Rectal smooth muscle tissue (tissue), 1 donor: ENCODE data around the gene ATP2B3.

Experiments
- H3K27ac ChIP-seq: one replicate; pipeline ENCODE4 v1.7.0; 2013; ENCODE audit warnings: low read depth, low read length, inconsistent platforms
- H3K27me3 ChIP-seq: one replicate; pipeline ENCODE4 v1.7.0; 2013; ENCODE audit warnings: low read length; ENCODE audit not compliant: control insufficient read depth, insufficient read depth
- H3K36me3 ChIP-seq: one replicate; pipeline ENCODE4 v1.7.0; 2013; ENCODE audit warnings: low read length; ENCODE audit not compliant: control insufficient read depth, insufficient read depth
- H3K4me1 ChIP-seq: one replicate; pipeline ENCODE4 v1.7.0; 2013; ENCODE audit warnings: low read length; ENCODE audit not compliant: control insufficient read depth, insufficient read depth
- H3K4me3 ChIP-seq: one replicate; pipeline ENCODE4 v1.7.0; 2013; ENCODE audit warnings: low read length
- H3K9ac ChIP-seq: one replicate; pipeline ENCODE4 v1.7.0; 2013; ENCODE audit warnings: low read length

Gene ATP2B3

GRCh38 chrX:153572601-153573000 lies 55.2 kb downstream of the ATP2B3 start:
- H3K9ac ChIP-seq: no peak overlapping the region
- no peaks in the 10 kb centered on the region for H3K36me3 ChIP-seq
- H3K4me3 ChIP-seq: no peak overlapping the region
- no peaks in the 10 kb centered on the region for H3K4me1 ChIP-seq
- H3K27me3 ChIP-seq: peaks cover 17% of the 10 kb centered on the region
- no peak overlapping the region for H3K27ac ChIP-seq

GRCh38 chrX:153573984-153574383 lies 56.5 kb downstream of the ATP2B3 start:
- H3K4me1 ChIP-seq: no peaks in the 10 kb centered on the region
- H3K4me3 ChIP-seq: no peak overlapping the region
- H3K9ac ChIP-seq: no peak overlapping the region
- H3K27me3 ChIP-seq: peaks cover 15% of the 10 kb centered on the region
- H3K27ac ChIP-seq: no peak overlapping the region
- H3K36me3 ChIP-seq: no peaks in the 10 kb centered on the region

- no peak overlapping the region for H3K9ac ChIP-seq
- H3K27me3 ChIP-seq: peaks cover 13% of the 10 kb centered on the region
- no peak overlapping the region for H3K27ac ChIP-seq
- no peak overlapping the region for H3K4me3 ChIP-seq
- H3K36me3 ChIP-seq: no peaks in the 10 kb centered on the region
- H3K4me1 ChIP-seq: no peaks in the 10 kb centered on the region
Measured at GRCh38 chrX:153576239-153576870, 58.9 kb downstream of the ATP2B3 start.

GRCh38 chrX:153576961-153577360 lies 59.5 kb downstream of the ATP2B3 start:
- Histone ChIP-seq H3K27me3 (peaks cover 13% of the 10 kb centered on the region), H3K4me1 (no peaks in the 10 kb centered on the region), H3K4me3 (no peak overlapping the region), H3K27ac (no peak overlapping the region), H3K9ac (no peak overlapping the region), H3K36me3 (no peaks in the 10 kb centered on the region)

GRCh38 chrX:153578200-153578835 lies 60.9 kb downstream of the ATP2B3 start:
- H3K9ac ChIP-seq: no peak overlapping the region
- H3K27ac ChIP-seq: no peak overlapping the region
- H3K27me3 ChIP-seq: peaks cover 10% of the 10 kb centered on the region
- no peaks in the 10 kb centered on the region for H3K36me3 ChIP-seq
- H3K4me1 ChIP-seq: no peaks in the 10 kb centered on the region
- H3K4me3 ChIP-seq: no peak overlapping the region

- H3K27me3 ChIP-seq: peaks cover 10% of the 10 kb centered on the region
- no peak overlapping the region for H3K4me3 ChIP-seq
- no peaks in the 10 kb centered on the region for H3K4me1 ChIP-seq
- no peak overlapping the region for H3K27ac ChIP-seq
- no peaks in the 10 kb centered on the region for H3K36me3 ChIP-seq
- H3K9ac ChIP-seq: no peak overlapping the region
Measured at GRCh38 chrX:153578889-153579288, 61.4 kb downstream of the ATP2B3 start.

- H3K27me3 ChIP-seq: peaks cover 7% of the 10 kb centered on the region
- H3K4me1 ChIP-seq: no peaks in the 10 kb centered on the region
- no peak overlapping the region for H3K4me3 ChIP-seq
- H3K36me3 ChIP-seq: no peaks in the 10 kb centered on the region
- H3K27ac ChIP-seq: no peak overlapping the region
- H3K9ac ChIP-seq: no peak overlapping the region
Measured at GRCh38 chrX:153580700-153581386, 63.4 kb downstream of the ATP2B3 start.

GRCh38 chrX:153582896-153583295 lies 65.5 kb downstream of the ATP2B3 start:
- H3K4me3 ChIP-seq: no peak overlapping the region
- no peaks in the 10 kb centered on the region for H3K4me1 ChIP-seq
- peaks cover 6% of the 10 kb centered on the region for H3K36me3 ChIP-seq
- H3K27me3 ChIP-seq: no peaks in the 10 kb centered on the region
- no peak overlapping the region for H3K27ac ChIP-seq
- H3K9ac ChIP-seq: no peak overlapping the region

GRCh38 chrX:153583433-153583832 lies 66.0 kb downstream of the ATP2B3 start:
- Histone ChIP-seq H3K27ac (no peak overlapping the region), H3K27me3 (no peaks in the 10 kb centered on the region), H3K4me1 (no peaks in the 10 kb centered on the region), H3K9ac (no peak overlapping the region), H3K4me3 (no peak overlapping the region), H3K36me3 (peaks cover 6% of the 10 kb centered on the region)

- Histone ChIP-seq H3K9ac (no peak overlapping the region), H3K4me3 (no peak overlapping the region), H3K27me3 (no peaks in the 10 kb centered on the region), H3K27ac (no peak overlapping the region), H3K4me1 (no peaks in the 10 kb centered on the region), H3K36me3 (peaks cover 8% of the 10 kb centered on the region)
Measured at GRCh38 chrX:153585827-153586226, 68.4 kb downstream of the ATP2B3 start.

GRCh38 chrX:153587342-153587741 lies 69.9 kb downstream of the ATP2B3 start:
- H3K4me3 ChIP-seq: no peak overlapping the region
- no peak overlapping the region for H3K9ac ChIP-seq
- H3K36me3 ChIP-seq: peaks cover 8% of the 10 kb centered on the region
- H3K27me3 ChIP-seq: no peaks in the 10 kb centered on the region
- no peaks in the 10 kb centered on the region for H3K4me1 ChIP-seq
- H3K27ac ChIP-seq: no peak overlapping the region

- peaks cover 8% of the 10 kb centered on the region for H3K36me3 ChIP-seq
- H3K9ac ChIP-seq: no peak overlapping the region
- H3K4me3 ChIP-seq: no peak overlapping the region
- no peaks in the 10 kb centered on the region for H3K4me1 ChIP-seq
- no peak overlapping the region for H3K27ac ChIP-seq
- no peaks in the 10 kb centered on the region for H3K27me3 ChIP-seq
Measured at GRCh38 chrX:153588021-153588781, 70.8 kb downstream of the ATP2B3 start.
